Liver (tissue), 9 donors: Measurements from ENCODE around the gene PRKAA1. TPM values are rescaled to one million over a fixed set of nuclear protein-coding genes. Genes with fewer than 3 reads are reported as not detected.

Experiments
- DNase-seq: peaks from one replicate; pipeline ENCODE4 v3.0.0-alpha.2; 2017; ENCODE audit warnings: low spot score
- H3K27ac ChIP-seq, 2 donors: one replicate each; pipeline ENCODE4 v1.7.0; 2013; ENCODE audit warnings: inconsistent platforms in 2 of 2, low read length in 2 of 2, control low read depth in 1 of 2, low read depth in 1 of 2, mild to moderate bottlenecking in 1 of 2
- H3K27me3 ChIP-seq, 4 donors: one replicate each; pipeline versions ENCODE4 v1.6.1 to v1.7.0; 2013; ENCODE audit warnings: low read length in 3 of 4, inconsistent platforms in 1 of 4, mild to moderate bottlenecking in 1 of 4, moderate library complexity in 1 of 4; ENCODE audit not compliant: control insufficient read depth in 4 of 4, insufficient read depth in 4 of 4
- H3K36me3 ChIP-seq, 4 donors: one replicate each; pipeline versions ENCODE4 v1.6.1 to v1.7.0; 2013; ENCODE audit warnings: low read length in 3 of 4, mild to moderate bottlenecking in 3 of 4, low read depth in 1 of 4, moderate library complexity in 1 of 4; ENCODE audit not compliant: control insufficient read depth in 4 of 4, insufficient read depth in 3 of 4
- H3K4me1 ChIP-seq, 4 donors: one replicate each; pipeline versions ENCODE4 v1.6.1 to v1.7.0; 2013; ENCODE audit warnings: low read length in 3 of 4, mild to moderate bottlenecking in 3 of 4, moderate library complexity in 1 of 4; ENCODE audit not compliant: control insufficient read depth in 4 of 4, insufficient read depth in 4 of 4
- H3K4me3 ChIP-seq, 3 donors: one replicate each; pipeline versions ENCODE4 v1.6.1 to v1.7.0; 2013; ENCODE audit warnings: low read length in 3 of 3, control low read depth in 1 of 3, low read depth in 1 of 3, mild to moderate bottlenecking in 1 of 3
- H3K9ac ChIP-seq, 2 donors: one replicate each; pipeline ENCODE4 v1.7.0; 2013; ENCODE audit warnings: low read length in 2 of 2, mild to moderate bottlenecking in 2 of 2, moderate library complexity in 2 of 2, control low read depth in 1 of 2, low read depth in 1 of 2
- H3K9me3 ChIP-seq, 4 donors: one replicate each; pipeline versions ENCODE4 v1.6.1 to v1.7.0; 2013; ENCODE audit warnings: low read length in 3 of 4; ENCODE audit not compliant: control insufficient read depth in 4 of 4
- ATF3 ChIP-seq: IDR thresholded peaks from 2 replicates; pipeline ENCODE4 v1.6.1; 2016; ENCODE audit warnings: antibody characterized with exemption
- CTCF ChIP-seq: fragments of 150-350 bp; IDR thresholded peaks from 2 replicates; pipeline ENCODE4 v1.5.1; 2017; ENCODE audit warnings: improper control_type of control experiment, low read depth, low read length; ENCODE audit not compliant: missing input control
- EGR1 ChIP-seq, 2 donors: IDR thresholded peaks; 2 replicates each; pipeline ENCODE4 v1.6.1; 2016 to 2018; ENCODE audit warnings: antibody characterized with exemption in 2 of 2, low read depth in 2 of 2
- FOXA1 ChIP-seq: IDR thresholded peaks from 2 replicates; pipeline ENCODE4 v1.6.1; 2016; ENCODE audit warnings: antibody characterized with exemption
- HNF4A ChIP-seq, 2 donors: conservative IDR thresholded peaks; 2 replicates each; pipeline ENCODE4 v1.6.1; 2016; ENCODE audit warnings: antibody characterized with exemption in 2 of 2, mild to moderate bottlenecking in 2 of 2
- JUND ChIP-seq, 2 donors: IDR thresholded peaks; 2 replicates each; pipeline ENCODE4 v1.6.1; 2016; ENCODE audit warnings: antibody characterized with exemption in 2 of 2
- MAX ChIP-seq: IDR thresholded peaks from 2 replicates; pipeline ENCODE4 v1.6.1; 2016; ENCODE audit warnings: antibody characterized with exemption
- NR2F2 ChIP-seq: IDR thresholded peaks from 2 replicates; pipeline ENCODE4 v1.6.1; 2016; ENCODE audit warnings: antibody characterized with exemption
- RXRA ChIP-seq, 2 donors: IDR thresholded peaks; 2 replicates each; pipeline ENCODE4 v1.6.1; 2017 to 2018; ENCODE audit warnings: antibody characterized with exemption in 2 of 2, mild to moderate bottlenecking in 1 of 2
- SP1 ChIP-seq: IDR thresholded peaks from 2 replicates; pipeline ENCODE4 v1.6.1; 2018; ENCODE audit warnings: antibody characterized with exemption, mild to moderate bottlenecking
- TAF1 ChIP-seq: conservative IDR thresholded peaks from 2 replicates; pipeline ENCODE4 v1.6.1; 2016; ENCODE audit warnings: antibody characterized with exemption, mild to moderate bottlenecking
- ZBTB33 ChIP-seq: IDR thresholded peaks from 2 replicates; pipeline ENCODE4 v1.6.1; 2016; ENCODE audit warnings: antibody characterized with exemption
- WGBS: extraction: QIAGEN DNeasy Blood & Tissue Kit; methylation state at CpG from one replicate; pipeline ENCODE4 v1.1.7; 2013; 5-methylcytosine and 5-hydroxymethylcytosine counted together
- polyA plus RNA-seq, 2 donors: library from polyadenylated mRNA; stranded (reverse) in 1 of 2; unstranded in 1 of 2; fragments of 200-250 nt in 1 of 2; fragments of >200 nt in 1 of 2; fragmentation: Nextera tagmentation in 1 of 2; extraction: Ambion mirVana in 1 of 2; gene quantifications; one replicate each; pipeline versions ENCODE4 v1.2.1 to v1.2.3, GENCODE V29; 2013 to 2015
- total RNA-seq, 2 donors: library from RNA; depleted of rRNA; stranded (reverse); fragments of >200 nt; gene quantifications; one replicate each; pipeline ENCODE4 v1.2.3, GENCODE V29; 2014
- donor health status: healthy.
- donor health status: healthy.
- donor health status: healthy.
- donor health status: healthy.
- donor health status: healthy.

PRKAA1 gene
- total and polyA plus RNA-seq, 4 donors, result 23.7 to 105 (median 42.4) TPM

GRCh38 chr5:40762705-40763104 is 35.5 kb downstream of the PRKAA1 start:
- DNase-seq, result no peak
- Histone ChIP-seq H3K9me3 (no peaks in the 10 kb centered on the region), H3K27ac (no peak overlapping the region), H3K4me1 (no peaks in the 10 kb centered on the region), H3K27me3 (no peaks in the 10 kb centered on the region), H3K36me3 (peaks cover 6 to 51% (median 44%) of the 10 kb centered on the region in 4 donors), H3K9ac (no peak overlapping the region), H3K4me3 (no peak overlapping the region)
- 96% methylated on average over 2 of the region's 2 CpGs for WGBS
- TF ChIP-seq CTCF (no peak), NR2F2 (no peak), RXRA (IDR thresholded peaks at IDR 0.05) (no peak), TAF1 (no peak), JUND (IDR thresholded peaks at IDR 0.05) (no peak), ZBTB33 (no peak), HNF4A (conservative IDR thresholded peaks at IDR 0.05) (no peak), MAX (no peak), FOXA1 (no peak), ATF3 (no peak)

DNA sequence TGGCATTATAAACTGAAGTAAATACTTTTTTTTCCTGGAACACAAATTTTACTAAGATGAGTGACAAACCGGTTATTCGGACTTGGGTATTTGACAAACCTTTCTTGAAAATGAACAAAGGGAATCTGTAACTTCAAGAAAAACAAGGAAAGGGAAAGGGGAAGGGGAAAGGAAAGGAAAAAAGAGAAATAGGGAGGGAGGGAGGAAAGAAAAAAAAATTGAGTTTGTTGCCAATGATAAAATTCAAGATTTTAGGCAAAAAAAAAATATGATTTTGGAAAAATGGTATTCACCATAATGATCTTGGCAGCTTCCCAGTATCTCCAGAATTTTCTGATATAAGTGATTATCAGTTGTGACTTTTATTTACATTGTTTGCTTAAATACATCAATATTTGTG is 40.8 kb downstream of the PRKAA1 start:
- Histone ChIP-seq H3K27ac (no peak overlapping the region), H3K4me1 (peaks cover 0 to 16% (median 9%) of the 10 kb centered on the region in 4 donors), H3K27me3 (no peaks in the 10 kb centered on the region), H3K4me3 (no peak overlapping the region), H3K9me3 (no peaks in the 10 kb centered on the region), H3K9ac (no peak overlapping the region), H3K36me3 (peaks cover 1 to 9% (median 6%) of the 10 kb centered on the region in 4 donors)
- TF ChIP-seq RXRA (IDR thresholded peaks at IDR 0.05), result no peak
- TF ChIP-seq CTCF, result no peak
- TF ChIP-seq ZBTB33, result no peak
- no peak for TF ChIP-seq SP1
- TF ChIP-seq HNF4A (conservative IDR thresholded peaks at IDR 0.05), result no peak
- no peak for TF ChIP-seq EGR1 (IDR thresholded peaks at IDR 0.05; ENCODE audit: low read depth in 2 of 2)
- TF ChIP-seq MAX, result no peak
- TF ChIP-seq JUND (IDR thresholded peaks at IDR 0.05), result no peak
- TF ChIP-seq ATF3, result no peak
- no peak for DNase-seq
- WGBS, result 98% methylated on average over 2 of the region's 2 CpGs
